ENCODE results near the gene DYNLT5.

DNA sequence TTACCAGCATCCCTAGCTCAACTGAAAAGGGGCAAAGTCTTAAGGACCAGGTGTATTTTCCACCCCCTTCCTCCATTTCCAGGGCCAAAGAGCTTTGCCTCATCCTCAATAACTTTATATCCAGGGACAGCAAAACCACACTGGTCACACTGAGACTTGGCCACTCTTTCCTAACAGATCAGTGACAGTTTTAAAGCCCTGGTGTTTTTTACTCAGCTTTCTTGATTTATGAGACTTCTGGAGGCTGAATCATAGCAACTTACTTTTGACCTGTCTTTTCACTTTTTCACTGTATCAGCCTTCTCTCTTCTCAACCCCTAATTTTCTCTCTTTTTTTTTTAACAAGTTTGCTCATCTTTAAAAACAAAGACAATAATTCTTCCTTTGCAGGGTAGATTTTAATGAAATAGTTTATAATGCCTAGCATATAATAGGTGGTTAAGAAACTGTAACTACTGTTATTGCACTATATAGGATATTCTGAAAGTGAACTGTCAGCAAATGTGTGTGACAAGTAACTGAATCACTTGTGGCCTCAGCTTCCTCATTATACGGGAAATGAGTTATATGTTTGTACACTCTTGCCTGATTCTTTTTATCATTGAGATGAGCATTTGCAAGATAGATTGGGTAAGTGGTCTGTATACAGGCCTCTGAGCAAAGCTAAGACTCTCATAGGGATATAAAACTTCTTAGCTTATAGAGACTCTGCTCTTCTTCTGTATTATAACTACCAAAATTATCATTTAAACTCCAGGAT, 19.7 kb upstream of the DYNLT5 start:
- TF ChIP-seq POLR2A (IDR thresholded peaks at IDR 0.05) (no peak), CTCF (IDR thresholded peaks at IDR 0.05) (no peak)
